Lower lobe of right lung (tissue), 2 donors: ENCODE data around the gene AP3S1. TPM values are rescaled to one million over a fixed set of nuclear protein-coding genes. Genes with fewer than 3 reads are reported as not detected.
A peak's percentile ranks its signal among the peaks of the same experiment; 100 is the strongest.

Source experiments
- ATAC-seq, 2 donors: fragments of 200-7000 bp; cut with Tn5 transposase; one replicate each; pipeline ENCODE4 v1.9.1; 2020 to 2022; ENCODE audit warnings: mild to moderate bottlenecking in 2 of 2, moderate library complexity in 2 of 2
- DNase-seq: peaks from one replicate; pipeline ENCODE4 v3.0.0-alpha.2; 2020
- H3K27ac ChIP-seq: fragments of 200-600 bp; one replicate; pipeline ENCODE4 v1.8.0; 2022
- H3K27me3 ChIP-seq: fragments of 200-600 bp; one replicate; pipeline ENCODE4 v1.8.0; 2022; ENCODE audit warnings: low read depth
- H3K36me3 ChIP-seq: fragments of 200-600 bp; one replicate; pipeline ENCODE4 v1.8.0; 2022; ENCODE audit warnings: mild to moderate bottlenecking
- H3K4me1 ChIP-seq: fragments of 200-600 bp; one replicate; pipeline ENCODE4 v1.8.0; 2022
- H3K4me3 ChIP-seq: fragments of 200-600 bp; one replicate; pipeline ENCODE4 v1.8.0; 2022; ENCODE audit warnings: mild to moderate bottlenecking
- H3K9me3 ChIP-seq: fragments of 200-600 bp; one replicate; pipeline ENCODE4 v1.8.0; 2022
- CTCF ChIP-seq: fragments of 200-600 bp; IDR thresholded peaks from one replicate; pipeline ENCODE4 v1.8.0; 2022; ENCODE audit warnings: antibody characterized with exemption, mild to moderate bottlenecking
- intact Hi-C: fragments of 100-400 bp; cut with DNase I; formaldehyde crosslinking; loops from one replicate; pipeline ENCODE4 v1.11.0; 2022
- total RNA-seq: library from RNA; stranded (reverse); fragmentation: NEBNext Ultra II Directional; extraction: Animal tissue kit (Norgen Biotek cat#: 25700); gene quantifications from one replicate; pipeline ENCODE4 v1.2.1, GENCODE V29; 2021
- donor health status: DM: no; HTN: yes; CAD: no; lungs with severe emphysema.

Gene AP3S1
- total RNA-seq, 1 donor from 2014 or later: 69.4 TPM

- TF ChIP-seq CTCF: no peak
- Histone ChIP-seq H3K9me3 (no peaks in the 10 kb centered on the region), H3K4me3 (peak overlapping the region; percentile 84), H3K27ac (peak overlapping the region; percentile 91), H3K36me3 (peaks cover 27% of the 10 kb centered on the region), H3K27me3 (no peaks in the 10 kb centered on the region), H3K4me1 (peaks cover 66% of the 10 kb centered on the region)
- intact Hi-C loops: no loop called here
- DNase-seq: no peak
- ATAC-seq: no peak
Measured at GRCh38 chr5:115840873-115841272, 862 bp upstream of the AP3S1 start.

- ATAC-seq (peak; percentile 79 to 83), DNase-seq (no peak)
- peak overlapping the region; percentile 91 for H3K27ac ChIP-seq
- peak; percentile 32 for TF ChIP-seq CTCF
- H3K4me3 ChIP-seq: peak overlapping the region; percentile 84
- peaks cover 13% of the 10 kb centered on the region for H3K36me3 ChIP-seq
- intact Hi-C loops: no loop called here
- H3K27me3 ChIP-seq: no peaks in the 10 kb centered on the region
- H3K9me3 ChIP-seq: no peaks in the 10 kb centered on the region
- peaks cover 66% of the 10 kb centered on the region for H3K4me1 ChIP-seq
Measured at GRCh38 chr5:115842089-115842935, 577 bp downstream of the AP3S1 start.

GRCh38 chr5:115842952-115843351 lies 1.2 kb downstream of the AP3S1 start:
- Histone ChIP-seq H3K4me3 (peak overlapping the region; percentile 84), H3K4me1 (peaks cover 59% of the 10 kb centered on the region), H3K27ac (peak overlapping the region; percentile 91), H3K9me3 (no peaks in the 10 kb centered on the region), H3K36me3 (peaks cover 7% of the 10 kb centered on the region), H3K27me3 (no peaks in the 10 kb centered on the region)
- intact Hi-C loops: no loop called here
- DNase-seq (no peak), ATAC-seq (no peak)
- no peak for TF ChIP-seq CTCF

- no peak for ATAC-seq
- no peak for TF ChIP-seq CTCF
- peak overlapping the region; percentile 84 for H3K4me3 ChIP-seq
Measured at GRCh38 chr5:115843444-115844130, 1.9 kb downstream of the AP3S1 start.

GRCh38 chr5:115844321-115844817 lies 2.6 kb downstream of the AP3S1 start:
- no peaks in the 10 kb centered on the region for H3K36me3 ChIP-seq
- no peak overlapping the region for H3K4me3 ChIP-seq
- ATAC-seq (no peak), DNase-seq (no peak)
- intact Hi-C loops: no loop called here
- no peaks in the 10 kb centered on the region for H3K9me3 ChIP-seq
- H3K27ac ChIP-seq: no peak overlapping the region
- peaks cover 46% of the 10 kb centered on the region for H3K4me1 ChIP-seq
- no peaks in the 10 kb centered on the region for H3K27me3 ChIP-seq
- no peak for TF ChIP-seq CTCF

More at GRCh38 chr5:115843444-115844130, 1.9 kb downstream of the AP3S1 start:
- Histone ChIP-seq H3K27ac (no peak overlapping the region), H3K27me3 (no peaks in the 10 kb centered on the region), H3K9me3 (no peaks in the 10 kb centered on the region), H3K36me3 (peaks cover under 1% of the 10 kb centered on the region), H3K4me1 (peaks cover 53% of the 10 kb centered on the region)
- intact Hi-C loops: no loop called here
- DNase-seq: no peak
